HG02840 (cell line): ENCODE data around the gene MRGPRE.

ENCODE experiments used
- ATAC-seq: cut with Tn5 transposase; IDR thresholded peaks from one replicate; pipeline ENCODE4 v1.9.1; 2021; ENCODE audit warnings: mild to moderate bottlenecking, moderate library complexity, moderate number of reproducible peaks; ENCODE audit not compliant: unreplicated experiment, low FRiP score

MRGPRE gene

GRCh38 chr11:3216027-3216525 is 16.1 kb downstream of the MRGPRE start:
- ATAC-seq: no peak

DNA sequence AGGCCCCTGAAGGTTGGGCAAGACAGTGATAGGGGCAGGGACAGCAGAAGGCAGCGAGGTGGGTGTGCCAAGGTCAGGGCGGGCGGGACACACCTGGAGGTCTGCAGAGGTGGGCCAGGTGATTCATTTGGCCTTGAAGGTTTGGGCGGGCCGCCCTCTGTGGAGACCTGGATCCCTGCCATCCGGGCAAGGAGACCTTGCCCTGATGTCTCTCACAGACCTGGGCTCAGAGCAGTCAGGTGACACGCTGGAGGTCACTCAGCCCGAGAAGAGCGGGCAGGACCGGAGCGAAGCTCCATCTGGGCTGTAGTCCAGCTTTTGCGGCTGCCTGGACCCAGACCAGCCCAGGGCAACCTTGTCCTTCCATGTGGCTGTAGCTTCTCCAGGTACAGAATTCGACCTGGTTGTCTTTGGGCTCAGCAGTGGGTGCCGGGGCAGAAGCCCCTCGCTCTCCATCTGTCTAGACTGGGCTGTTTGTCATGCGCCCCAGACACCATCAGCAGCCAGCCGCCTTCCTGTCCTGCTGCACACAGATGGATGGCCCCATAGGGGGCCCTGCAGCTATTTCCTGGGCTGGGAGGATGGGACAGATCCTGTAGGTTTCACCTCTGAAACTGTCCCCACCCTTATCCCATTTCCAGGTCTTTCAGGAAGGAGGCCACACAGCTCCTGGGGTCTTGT is 16.7 kb downstream of the MRGPRE start:
- ATAC-seq: no peak

DNA sequence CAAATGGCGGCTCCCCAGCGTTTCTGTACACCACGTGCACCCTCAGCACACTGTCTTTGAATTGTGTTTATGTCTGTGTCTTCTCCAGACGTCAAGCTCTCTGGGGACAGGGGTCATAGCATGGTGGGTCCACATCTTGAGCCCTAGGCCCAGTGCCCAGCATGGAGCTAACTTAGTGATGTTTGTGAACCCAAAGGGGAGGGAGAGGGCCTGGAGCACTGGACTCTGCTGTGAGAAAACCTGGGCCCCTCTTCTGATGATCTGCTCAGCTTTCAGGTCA is 17.9 kb downstream of the MRGPRE start:
- no peak for ATAC-seq

DNA sequence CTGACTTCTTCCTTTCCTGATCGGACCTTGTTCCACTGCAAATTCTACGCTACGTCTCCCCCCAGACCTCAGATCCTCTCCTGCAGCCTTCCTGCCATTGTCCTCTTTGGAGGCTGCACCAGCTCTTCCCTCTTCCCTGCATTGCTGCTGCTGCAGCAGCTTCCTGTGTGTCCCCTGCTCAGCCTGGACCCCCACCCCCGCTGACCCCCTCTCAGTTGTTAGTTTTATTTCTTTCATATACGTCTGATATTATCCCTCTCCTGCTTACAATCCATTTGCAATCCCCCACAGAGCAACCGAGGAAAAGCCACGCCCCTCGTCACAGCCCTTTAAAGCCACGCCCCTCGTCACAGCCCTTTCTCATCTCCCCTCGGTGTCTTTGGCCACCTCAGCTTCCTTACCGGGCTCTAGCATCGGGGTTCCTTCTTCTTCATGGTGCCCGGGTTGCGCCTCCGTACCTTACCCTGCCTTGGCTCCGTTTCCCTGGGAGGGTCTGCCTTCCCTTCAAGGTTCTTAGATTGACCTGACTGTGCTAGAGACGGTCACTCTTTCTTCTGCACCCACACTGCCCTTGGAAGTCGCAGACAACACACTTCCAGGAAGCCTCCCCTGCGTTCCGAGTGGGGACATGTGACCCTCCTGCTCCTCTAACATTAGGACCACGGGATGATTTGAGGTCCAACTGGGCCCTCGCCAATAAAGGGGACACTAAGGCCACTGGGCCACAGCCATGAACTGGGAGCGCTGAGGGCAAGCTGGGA is 18.4 kb downstream of the MRGPRE start:
- no peak for ATAC-seq

DNA sequence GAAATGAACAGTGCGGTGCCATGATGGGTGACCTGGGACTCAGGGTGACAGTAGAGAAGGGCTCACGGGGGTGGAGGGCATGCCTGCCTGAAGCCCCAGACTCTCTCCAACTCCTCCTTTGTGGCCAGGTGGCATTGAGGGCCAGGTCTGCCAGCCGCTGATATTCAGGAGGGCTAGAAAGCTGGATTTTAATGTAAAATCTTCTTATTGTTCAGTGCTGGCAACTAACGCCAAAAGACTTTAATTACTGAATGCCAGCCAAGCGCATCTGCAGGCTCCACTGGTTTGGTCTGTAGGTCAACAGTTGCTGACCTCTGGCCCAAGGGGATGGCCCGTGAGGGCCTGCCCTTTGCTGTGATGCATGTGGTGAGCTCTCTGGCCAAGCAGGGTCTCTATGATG is 23.9 kb downstream of the MRGPRE start:
- no peak for ATAC-seq

GRCh38 chr11:3207526-3208189 is 24.6 kb downstream of the MRGPRE start:
- ATAC-seq: no peak

DNA sequence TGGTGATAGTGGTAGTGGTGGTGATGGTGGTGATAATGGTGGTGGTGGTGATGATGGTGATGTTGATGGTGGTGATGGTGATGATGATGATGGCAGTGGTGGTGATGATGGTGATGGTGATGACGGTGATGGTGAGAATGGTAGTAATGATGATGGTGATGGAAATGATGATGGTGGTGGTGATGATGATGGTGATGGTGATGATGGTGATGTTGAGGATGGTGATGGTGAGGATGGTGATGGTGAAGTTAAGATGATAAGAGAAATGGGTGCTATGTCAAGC is 25.4 kb downstream of the MRGPRE start:
- no peak for ATAC-seq

DNA sequence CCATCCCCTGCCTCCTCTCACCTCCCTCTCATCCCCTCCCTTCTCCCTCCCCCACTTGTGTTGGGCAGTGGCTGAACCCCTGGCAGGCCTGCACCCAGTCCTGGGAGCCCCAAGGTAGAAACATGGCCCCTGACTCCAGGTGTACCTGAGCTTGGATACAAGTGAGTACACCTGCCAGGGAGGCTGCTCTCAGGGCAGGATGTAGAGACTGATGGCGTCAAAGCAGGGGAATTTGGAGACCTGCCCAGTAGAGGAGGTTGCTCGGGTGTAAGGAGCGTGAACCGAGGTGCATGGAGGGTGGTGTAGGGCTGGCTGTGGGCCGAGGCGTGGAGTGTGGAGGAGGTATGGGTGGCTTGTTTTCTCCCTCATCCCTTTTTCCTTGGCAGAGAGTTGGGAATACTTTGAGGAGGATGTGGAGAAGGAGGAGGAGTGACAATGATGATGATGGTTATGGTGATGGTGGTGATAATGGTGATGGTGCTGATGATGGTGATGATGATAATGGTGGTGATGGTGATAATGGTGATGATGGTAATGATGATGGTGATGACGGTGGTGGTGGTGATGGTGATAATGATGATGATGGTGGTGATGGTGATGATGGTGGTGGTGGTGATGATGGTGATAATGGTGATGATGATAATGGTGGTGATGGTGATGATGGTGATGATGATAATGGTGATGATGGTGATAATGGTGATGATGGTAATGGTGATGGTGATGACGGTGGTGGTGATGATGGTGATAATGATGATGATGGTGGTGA is 25.9 kb downstream of the MRGPRE start:
- ATAC-seq: no peak

DNA sequence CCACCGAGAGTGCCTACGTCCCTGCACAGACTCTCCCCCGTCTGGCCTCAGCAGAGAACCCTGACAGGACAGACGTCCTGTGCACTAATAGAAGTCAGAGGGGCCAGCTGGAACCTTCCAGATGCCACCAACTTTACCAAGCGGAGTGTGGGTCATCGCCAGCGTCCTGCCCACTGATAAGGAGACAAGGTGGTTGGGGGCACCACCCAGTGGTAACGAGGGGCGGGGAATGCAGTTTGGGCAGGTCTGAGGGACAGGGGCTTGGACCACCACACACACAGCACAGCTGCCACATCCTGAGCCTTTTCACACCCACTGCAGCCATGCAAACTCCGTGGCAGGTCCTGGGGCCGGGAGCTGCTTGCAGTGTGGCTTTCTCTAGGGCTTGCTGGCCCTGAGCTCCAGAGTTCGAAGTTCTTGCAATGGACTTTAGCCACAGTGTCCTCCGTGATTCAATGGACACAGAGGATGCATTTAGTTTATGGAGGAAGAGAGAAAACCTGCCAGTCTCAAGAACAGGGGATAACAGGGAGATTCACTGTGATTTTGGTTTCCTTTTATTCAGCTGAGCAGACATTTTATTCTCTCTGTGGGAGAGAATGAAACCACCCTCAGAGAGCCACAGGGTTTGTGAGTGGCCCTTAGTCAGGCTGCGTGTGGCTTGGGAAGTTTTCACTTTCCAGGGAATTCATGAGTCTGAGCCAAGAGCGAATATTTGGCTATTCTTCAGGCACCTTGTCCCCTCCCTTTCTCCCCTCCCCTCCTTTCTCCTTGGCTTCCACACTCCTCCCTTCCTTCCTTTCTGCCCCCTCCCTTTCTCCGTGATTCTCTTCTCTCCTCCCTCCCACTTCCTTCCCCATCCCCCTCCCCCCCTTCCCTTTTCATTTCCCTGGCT is 26.7 kb downstream of the MRGPRE start:
- no peak for ATAC-seq

- no peak for ATAC-seq
These were observed 27.8 kb downstream of the MRGPRE start for GRCh38 chr11:3204141-3205015.

- no peak for ATAC-seq
These were observed 28.8 kb downstream of the MRGPRE start for GRCh38 chr11:3203221-3204043.

GRCh38 chr11:3202759-3203158 is 29.5 kb downstream of the MRGPRE start:
- ATAC-seq: no peak

GRCh38 chr11:3202305-3202704 is 29.9 kb downstream of the MRGPRE start:
- no peak for ATAC-seq

DNA sequence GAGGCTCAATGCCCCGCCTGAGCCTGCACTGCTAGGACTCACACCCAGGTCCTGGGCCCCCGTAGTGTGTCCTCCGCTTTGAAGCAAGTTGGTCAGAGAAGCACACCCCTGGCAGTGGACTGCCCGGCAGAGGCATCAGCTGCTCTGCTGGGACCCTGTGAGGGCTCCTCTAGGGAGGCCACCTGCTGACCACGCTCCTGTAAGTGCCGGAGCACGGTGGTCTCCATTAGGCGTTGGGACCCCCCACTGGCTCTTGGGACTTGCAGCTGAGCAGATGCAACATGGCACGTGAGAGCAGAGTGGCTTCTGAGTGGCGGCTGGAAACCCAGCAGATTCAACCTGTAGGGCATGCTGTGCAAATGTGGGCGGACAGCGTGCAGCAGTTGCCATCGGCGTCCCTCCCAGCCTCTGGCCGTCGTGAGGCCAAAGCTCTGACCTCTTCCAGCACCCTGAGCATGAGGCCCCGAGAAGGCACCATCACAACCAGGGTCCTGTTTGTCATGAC is 30.5 kb downstream of the MRGPRE start:
- no peak for ATAC-seq

GRCh38 chr11:3201112-3201581 is 31.1 kb downstream of the MRGPRE start:
- no peak for ATAC-seq

DNA sequence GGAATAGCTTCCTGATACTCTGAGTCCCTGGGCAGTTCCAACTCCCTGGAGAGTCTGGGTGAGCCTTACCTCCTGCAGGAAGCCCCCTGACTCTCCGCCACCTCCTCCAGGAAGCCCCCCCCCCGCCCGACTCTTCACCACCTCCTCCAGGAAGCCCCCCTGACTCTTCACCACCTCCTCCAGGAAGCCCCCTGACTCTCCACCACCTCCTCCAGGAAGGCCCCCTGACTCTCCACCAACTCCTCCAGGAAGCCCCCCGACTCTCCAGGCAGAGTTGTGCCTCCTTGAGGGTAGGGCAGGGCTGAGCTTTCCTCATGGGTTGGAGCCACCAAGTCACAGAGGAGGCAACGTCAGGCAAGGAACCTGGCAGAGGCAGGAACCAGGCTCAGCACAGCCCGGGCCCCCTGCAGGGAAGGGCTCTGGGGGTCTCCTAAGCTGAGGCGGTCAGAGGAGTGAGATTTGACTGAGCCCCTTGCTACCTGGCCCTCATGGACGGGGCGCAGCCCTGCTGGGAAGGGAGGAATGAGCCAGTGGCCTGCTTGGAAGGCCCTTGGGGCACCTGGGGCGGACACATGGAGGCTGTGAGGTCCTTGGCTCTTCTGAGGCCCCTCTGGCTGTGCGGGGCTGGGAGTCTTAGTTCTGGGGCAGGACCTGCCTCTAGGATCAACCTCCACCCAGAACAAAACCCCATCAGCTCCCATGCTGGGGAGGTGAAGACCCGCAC is 31.7 kb downstream of the MRGPRE start:
- ATAC-seq: no peak

DNA sequence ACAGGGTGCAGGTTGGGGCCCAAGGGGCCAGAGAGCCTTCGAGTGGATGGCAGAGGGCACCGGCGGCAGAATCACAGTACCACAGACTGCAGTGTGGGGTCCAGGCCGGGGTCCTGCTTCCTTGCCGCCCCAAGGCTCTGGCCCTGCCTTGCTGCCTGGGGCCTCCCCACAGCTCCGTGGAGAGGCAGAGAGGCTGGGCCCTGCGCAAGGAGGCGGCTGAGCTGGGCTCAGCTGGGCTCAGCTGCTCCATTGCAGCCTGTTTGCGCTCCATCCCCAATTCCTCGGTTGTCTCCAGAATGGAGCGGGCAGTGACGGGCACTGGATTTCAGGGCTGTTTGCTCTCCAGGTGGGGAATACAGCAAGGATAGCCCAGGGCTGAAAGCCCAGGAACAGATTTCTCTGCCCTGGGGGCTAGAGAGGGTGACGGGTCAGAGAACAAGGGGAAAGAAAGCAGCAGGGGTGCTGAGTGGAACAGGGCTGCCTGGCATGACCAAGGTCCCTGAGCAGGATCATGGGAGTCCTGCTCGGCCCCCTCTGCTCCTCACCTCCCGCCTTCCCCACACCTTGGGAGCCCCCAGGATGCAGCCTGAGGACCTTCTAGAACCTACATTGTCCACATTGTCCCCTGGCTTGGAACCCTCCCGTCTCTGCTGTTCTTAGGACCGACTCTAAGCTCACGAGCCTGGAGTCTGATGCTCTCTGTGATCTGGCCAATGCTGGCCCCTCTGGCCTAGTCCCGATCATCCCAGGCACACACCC is 32.5 kb downstream of the MRGPRE start:
- no peak for ATAC-seq
